Dedifferentiated amniotic fluid mesenchymal stem cell (primary cell): ENCODE measurements around the gene FXYD2.
"Not testable (repeated sequence)": the region's sequence is repeated elsewhere in the genome, so short reads cannot be mapped to it uniquely, and the experiment has no call there.

Experiments used
- DNase-seq: peaks from one replicate; pipeline ENCODE4 v3.0.0-alpha.2; 2016; ENCODE audit errors: extremely low spot score

The FXYD2 gene

DNA sequence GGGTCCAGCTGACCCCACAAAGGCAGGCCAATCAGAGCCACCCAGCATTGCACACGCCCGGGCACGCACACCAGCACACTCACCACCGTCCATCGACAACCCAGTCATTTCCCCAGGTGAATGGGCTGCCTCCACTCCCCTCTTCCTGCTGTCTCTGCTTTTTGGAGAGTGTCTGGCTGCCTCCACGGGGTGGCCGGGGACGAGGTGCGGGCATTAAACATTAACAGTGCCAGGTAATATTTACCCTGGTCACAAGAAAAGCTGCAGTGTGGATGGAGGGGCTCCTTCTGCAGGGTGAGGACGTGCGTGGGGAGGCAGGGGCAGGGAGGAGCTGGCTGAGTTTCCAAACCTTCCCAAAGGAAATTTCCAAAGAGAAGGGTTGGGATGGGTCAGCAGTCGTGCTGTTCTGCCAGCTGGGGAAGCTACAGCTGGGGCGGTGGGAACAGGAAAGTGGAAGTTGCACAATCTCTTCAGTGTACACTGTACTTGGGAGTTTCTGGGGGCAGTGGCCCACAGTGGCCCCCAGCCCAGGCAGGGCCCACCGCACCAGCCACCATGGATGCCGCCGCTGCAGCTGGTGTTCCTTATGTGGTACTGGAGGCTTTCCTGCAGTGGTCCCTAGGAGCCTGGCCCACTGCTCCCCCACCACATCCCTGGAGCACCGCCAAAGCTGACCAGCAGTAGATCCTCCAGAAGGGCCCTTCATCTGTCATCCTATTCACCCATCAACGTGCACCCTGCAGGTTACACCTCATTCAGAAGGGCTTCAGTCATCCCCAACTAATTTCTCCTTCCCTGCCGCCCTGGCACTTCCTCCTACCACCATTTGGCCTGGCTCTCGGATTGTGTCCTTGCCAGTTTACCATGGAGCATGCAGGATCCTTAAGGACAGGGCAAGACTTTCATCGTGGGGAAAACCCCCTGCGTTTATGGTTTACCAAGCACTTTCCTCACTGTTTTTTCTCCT is at the start of gene FXYD2:
TSS of gene FXYD2 (minus strand) at position 174 of the 967 bp plus-strand sequence. CDS start at position 108, 66 bp downstream.
- no peak for DNase-seq

DNA sequence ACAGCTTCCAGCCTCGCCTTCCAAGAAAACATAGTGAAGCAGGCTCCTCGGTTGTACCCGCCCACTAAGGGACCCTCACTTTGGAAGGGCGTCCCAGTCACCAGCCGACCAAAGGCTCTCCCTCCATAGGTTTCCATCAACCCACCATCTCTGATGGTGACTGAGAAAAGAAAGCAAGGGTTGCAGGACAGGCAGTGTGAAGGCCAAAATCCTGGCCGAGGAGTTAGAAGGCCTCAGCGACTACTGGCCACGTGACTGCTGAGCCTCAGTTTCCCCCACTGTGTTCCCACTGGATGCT is 49.2 kb upstream of the FXYD2 start:
- no peak for DNase-seq

DNA sequence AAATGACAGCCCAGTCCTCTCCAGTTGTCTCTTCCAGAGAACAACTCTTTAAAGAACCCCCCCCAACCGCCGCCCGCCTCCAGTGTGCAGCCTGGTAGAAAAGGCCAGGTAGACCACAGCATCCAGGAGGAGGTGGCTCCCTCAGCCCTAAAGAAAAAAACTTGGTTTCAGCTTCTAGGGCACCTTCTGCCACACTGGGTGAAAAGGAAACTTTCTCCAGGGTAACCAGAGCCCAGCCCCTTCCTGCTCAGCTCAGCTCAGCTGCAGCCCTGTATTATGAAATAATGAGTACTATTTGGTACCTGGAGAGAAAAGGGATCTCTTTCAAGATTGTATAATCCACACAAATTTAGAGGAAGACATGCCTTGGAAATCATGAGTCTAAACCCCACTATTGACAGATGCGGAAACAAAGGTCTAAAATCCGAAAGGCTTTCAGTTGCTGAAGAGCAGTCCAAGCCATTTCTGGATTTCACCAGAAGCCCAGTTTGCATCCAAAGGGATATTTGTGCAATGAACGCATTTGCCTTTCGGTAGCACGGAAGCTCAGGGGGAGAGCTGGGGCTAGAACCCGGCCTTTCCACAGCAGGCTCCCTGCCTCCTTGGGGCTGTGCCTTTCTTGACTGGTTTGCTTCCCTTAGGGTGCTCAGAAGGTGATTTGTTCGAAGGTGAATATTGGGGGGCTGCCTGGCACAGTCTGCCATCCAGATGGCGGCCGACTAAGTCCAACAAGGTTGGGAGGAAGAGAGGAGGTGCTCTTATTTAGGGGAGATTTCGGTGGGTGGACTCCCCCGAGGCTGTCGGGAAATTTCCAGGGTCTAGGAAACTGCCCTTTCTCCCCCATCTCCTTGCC is 48.7 kb upstream of the FXYD2 start:
- no peak for DNase-seq

DNA sequence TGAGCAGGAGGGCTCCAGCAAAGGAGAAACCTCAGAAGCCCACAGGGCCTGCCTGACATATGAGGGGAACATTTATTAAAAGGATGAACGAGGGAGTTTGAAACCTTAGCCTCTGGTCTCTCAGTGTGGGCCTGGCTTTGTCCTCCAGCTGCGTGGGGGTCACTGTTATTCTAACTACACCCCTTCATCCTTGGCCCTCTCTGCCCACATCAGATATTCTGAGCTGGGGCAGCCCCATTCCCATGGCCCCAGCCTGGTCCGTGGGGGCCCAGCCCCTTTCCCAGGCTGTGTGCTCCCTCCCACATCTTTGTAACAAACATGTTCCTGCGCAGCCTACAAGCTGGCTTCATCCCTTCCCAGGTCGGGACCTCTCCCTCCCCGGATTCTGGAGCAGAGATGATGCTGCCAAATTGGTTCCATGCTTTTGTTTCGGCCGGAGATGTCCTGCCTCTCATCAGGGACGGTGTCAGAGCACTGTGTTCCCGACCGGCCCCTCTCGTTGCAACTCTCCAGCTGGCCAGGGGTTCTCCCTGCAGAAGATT is 47.9 kb upstream of the FXYD2 start:
- DNase-seq: no peak

DNA sequence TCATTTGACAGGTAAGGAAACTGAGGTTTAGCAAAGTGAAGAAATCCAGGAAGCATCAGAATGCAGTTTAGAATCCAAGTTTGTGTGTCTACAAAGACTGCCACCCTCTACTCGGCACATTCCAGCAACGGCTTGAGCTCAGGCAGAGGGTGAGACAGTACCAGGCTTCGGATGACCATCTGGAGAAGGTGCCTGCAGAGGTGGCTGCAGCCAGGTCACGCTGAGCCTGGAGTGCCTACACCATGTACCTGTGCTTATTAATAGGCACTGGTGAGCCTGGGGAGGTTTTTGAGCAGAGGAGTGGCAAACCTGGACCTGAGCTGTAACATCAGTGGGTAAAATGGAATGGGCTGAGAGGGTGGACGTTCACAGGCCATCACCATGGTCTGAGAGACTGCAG is 47.2 kb upstream of the FXYD2 start:
- no peak for DNase-seq

DNA sequence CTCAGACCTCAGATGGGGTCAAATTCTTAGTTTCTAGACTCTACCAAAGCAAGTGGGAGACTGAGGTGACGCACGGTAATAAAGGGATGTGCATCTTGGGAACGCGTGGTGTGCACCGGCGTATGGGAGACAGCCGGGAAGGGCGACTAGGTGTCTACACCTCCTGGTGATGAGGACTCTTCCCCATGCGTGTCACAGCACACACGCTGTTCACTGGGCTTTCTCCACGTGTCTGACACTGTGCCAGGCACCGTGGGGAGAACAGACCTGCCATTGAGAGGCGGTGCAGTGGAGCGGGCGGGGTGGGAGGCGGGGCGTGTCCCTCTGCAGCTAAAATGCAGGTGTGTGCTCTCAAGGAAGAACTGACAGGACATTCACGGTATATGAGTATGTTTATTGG is 46.6 kb upstream of the FXYD2 start:
- DNase-seq: no peak

- DNase-seq: no peak
These were observed 45.8 kb upstream of the FXYD2 start for GRCh38 chr11:117870103-117870952.

DNA sequence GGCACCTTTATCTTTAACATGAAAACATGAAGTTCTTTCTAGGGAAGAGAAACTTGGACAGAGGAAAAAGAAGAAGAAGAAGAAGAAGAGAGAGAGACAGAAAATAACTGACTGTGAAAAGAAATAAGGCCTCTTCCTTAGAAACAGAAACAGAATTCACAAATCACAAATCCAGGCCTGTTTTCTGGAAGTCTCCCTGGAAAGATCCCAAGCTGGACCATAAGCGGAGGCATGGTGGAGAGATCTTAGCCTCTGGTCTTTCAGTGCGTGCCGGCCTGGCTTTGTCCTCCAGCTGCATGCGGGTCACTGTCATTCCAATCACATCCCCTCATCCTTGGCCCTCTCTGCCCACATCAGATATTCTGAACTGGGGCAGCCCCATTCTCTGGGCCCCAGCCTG is 45.1 kb upstream of the FXYD2 start:
- DNase-seq: no peak

DNA sequence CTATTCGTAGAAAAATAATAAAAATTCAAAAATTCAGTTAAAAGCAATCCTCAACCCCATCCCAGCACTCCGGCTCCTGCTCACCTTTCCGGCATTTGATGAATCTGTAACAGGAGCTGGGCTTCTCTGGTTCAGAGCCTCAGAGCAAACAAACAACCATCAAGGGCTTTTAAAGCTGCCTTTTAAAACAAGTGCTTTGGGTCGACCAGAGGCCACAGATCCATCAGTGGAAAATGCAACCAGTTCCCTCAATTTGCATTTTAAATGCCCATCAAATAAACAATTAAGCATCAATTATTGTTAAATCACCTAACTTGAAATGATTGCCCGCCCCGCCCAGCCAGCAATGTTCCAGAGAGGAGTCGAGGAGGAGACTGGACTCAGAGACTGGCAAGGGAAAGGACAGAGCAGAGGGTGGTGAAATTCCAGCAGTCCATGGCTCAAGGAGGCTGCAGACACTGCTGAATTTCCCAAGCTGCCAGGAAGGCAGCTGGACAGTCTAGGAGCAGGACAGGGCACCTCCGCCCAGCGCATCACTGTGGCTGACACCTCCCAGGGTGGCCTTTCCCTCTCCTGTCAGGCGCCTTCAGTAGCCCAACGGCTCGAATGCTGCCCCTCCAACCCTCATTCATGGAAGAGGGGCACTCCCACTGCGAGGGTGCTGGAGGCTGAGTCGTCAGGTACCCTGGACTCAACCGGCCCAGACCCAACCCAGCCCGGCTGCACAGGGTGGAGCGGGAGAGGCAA is 44.4 kb upstream of the FXYD2 start:
- DNase-seq: no peak

DNA sequence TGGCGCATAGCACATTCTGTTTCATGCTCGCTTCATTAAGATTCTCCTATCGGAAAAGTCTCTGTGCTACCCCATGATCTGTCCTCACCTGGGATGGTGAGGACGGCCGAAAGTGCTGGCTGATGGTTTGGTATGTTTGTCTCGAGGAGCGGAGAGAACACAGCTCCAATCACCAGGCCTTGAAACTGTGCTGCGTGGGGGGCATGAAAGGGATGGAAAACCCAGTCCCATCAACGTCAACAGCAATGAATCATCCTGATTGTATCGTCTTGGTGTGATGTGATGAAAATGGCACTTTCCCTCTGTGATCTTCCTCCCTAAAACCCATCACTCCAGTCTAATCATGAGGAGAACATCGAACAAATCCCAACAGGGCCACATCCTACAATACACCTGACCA is 43.5 kb upstream of the FXYD2 start:
- no peak for DNase-seq

GRCh38 chr11:117866526-117866925 is 42.0 kb upstream of the FXYD2 start:
- DNase-seq: no peak

- not testable (repeated sequence) for DNase-seq
These were observed 41.0 kb upstream of the FXYD2 start for GRCh38 chr11:117865546-117865945.

DNA sequence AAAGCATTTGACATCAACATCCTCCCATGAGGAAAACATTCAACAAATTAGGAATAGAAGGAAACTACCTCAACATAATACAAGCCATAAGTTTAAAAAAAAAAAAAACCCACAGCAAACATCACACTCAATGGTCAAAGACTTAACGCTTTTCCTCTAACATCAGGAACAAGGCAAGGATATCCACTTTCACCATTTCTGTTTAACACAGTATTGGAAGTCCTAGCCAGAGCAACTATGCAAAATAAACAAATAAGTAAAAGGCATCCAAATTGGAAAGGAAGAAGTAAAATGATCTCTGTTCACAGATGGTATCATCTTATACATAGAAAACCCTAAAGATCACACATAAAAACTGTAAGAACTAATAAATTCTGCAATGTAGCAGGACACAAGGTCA is 38.8 kb upstream of the FXYD2 start:
- DNase-seq: no peak

GRCh38 chr11:117862753-117863152 is 38.2 kb upstream of the FXYD2 start:
- no peak for DNase-seq

- DNase-seq: no peak
These were observed 37.6 kb upstream of the FXYD2 start for GRCh38 chr11:117862019-117862725.

DNA sequence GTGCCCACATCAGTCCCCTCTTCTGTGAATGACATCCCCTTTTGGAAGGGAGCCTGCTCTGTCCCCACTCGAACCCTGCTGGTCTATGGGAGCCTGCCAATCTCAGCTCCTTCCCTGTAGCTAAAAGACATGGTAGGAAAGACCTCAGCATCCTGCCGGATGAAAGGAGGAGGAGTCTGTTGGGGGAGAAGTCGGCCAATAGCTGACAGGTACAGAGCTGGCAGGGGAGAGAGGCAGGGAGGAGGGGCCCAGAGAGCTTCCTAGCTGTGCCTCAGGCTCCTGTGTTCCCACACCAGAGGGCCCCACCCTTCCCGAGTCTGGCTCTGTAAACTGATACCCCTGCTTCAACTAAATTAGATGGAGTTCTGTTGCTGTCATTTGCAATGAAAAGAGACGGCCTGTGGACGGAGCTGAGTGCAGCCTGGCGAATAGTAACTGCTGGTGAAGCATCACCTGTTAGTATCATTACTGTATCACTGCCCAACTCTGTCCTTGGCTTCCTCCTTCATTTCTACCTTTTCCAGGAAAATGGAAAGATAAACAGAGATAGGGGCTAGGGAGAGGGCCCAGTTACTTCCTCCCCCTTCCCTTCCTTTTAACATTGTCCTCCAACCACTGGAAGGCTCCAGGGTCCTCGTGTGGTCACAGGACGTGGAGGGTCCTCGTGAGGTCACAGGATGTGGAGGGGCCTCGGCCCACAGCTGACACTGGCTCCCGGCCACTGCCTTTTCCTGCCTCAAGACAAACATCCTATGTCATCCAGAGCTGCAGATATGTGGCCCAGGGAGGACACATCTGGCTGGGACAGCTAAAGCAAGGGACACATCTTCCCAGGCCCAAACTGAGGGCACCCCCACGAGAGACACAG is 36.8 kb upstream of the FXYD2 start:
- no peak for DNase-seq

GRCh38 chr11:117860139-117860538 is 35.6 kb upstream of the FXYD2 start:
- no peak for DNase-seq

DNA sequence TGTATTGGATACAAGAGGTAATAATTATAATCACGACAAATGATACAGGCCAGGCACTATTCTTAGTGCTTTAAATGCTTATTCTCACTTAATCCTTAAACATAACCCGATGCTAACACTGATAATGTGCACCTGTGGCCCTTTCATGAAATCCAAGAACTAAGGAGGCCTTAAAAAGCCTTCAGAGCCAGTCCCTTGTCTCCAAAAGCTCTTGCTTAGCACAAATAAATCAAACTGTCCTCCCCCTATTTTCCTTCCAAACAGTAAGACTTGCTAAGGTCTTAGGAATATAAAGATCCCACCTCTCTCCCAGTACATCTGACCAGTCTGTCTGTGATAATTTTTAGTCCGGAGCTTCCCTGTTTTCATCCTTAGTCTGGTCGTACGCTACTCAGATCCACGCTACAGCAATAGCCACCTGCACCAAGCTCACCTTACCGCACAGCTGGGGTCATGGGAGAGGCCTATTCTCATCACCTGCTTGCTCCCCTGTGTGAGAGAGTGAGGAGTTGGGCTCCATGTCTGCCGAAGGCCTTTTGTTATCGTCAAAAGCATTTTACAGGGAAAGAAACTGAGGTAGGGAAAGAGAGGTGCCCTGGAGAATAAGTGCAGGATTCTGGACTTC is 35.1 kb upstream of the FXYD2 start:
- DNase-seq: no peak

- DNase-seq: no peak
These were observed 34.5 kb upstream of the FXYD2 start for GRCh38 chr11:117859061-117859460.
